GM21717 (cell line): ENCODE results near the gene PLSCR3.

Experiments
- ATAC-seq: cut with Tn5 transposase; IDR thresholded peaks from one replicate; pipeline ENCODE4 v1.9.1; 2021; ENCODE audit warnings: mild to moderate bottlenecking, moderate library complexity; ENCODE audit not compliant: unreplicated experiment

PLSCR3 gene

GRCh38 chr17:7351665-7352502 lies 42.4 kb downstream of the PLSCR3 start, which contains the start of gene KCTD11:
TSS of gene KCTD11 (plus strand) at chr17:7352162.
- ATAC-seq: no peak

DNA sequence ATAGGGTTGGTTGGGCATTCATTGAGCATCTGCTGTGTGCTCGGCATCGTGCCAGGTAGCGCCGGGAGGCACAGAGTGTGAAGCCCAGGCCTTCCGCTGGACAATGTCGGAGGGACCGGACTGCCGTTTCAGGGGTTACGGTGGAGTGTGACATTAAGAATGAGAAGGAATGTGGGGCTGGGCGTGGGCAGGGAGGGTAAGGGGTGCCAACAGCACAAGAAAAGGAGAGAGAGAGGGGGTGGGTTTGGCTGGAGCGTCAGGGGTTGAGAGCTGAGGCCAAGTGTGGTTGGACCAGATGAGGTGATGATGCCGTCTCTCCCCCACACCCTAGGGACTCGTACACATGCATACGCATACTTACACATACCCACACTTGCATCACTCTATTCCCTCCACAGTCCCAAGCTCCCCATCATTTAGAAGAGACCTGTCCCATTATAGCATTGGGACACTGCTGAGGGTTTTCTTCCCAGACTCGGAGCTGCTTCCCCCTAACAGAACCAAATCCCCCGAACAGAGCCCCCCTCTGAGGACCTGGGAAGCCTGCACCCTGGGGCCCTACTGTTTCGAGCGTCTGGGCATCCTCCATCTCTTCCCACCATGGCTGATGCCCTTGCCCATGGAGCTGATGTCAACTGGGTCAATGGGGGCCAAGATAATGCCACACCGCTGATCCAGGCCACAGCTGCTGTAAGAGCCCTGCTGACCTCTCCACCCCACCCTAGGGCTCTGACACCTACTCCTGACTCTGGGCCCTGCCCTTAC lies 45.7 kb downstream of the PLSCR3 start:
- ATAC-seq: no peak

- no peak for ATAC-seq
These were observed 46.5 kb downstream of the PLSCR3 start for GRCh38 chr17:7347630-7348477.

- ATAC-seq: no peak
These were observed 47.3 kb downstream of the PLSCR3 start for GRCh38 chr17:7346761-7347614.

- ATAC-seq: no peak
These were observed 51.1 kb downstream of the PLSCR3 start for GRCh38 chr17:7343250-7343649.

- no peak for ATAC-seq
These were observed 52.5 kb downstream of the PLSCR3 start for GRCh38 chr17:7341842-7342241.

DNA sequence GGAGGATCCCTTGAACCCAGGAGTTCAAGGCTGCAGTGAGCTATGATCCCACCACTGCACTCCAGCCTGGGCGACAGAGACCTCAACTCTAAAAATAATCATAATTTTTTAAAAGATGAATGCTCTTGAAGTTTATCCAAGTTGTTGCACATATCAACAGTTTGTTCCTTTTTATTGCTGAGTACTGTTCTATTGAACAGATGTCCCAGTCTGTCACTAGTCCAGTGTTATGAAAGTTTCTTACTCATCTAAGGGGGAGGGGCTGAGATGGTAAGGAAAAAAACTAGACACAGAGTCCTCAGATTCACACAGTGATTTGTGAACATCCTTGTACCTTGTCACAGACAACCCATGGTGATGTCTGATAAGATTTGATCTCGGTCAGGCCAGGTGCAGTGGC lies 54.1 kb downstream of the PLSCR3 start:
- no peak for ATAC-seq
